Endothelial cell of umbilical vein (primary cell): Measurements from ENCODE around the gene AGBL5. TPM values are rescaled to one million over a fixed set of nuclear protein-coding genes. Genes with fewer than 3 reads are reported as not detected.

ENCODE experiments used
- BruUV-seq: library from RNA; stranded (reverse); fragments of 400-500 nt; replicated peaks from 2 replicates; lab custom pipeline; 2021; lab: Mats Ljungman, UMichigan
- CTCF ChIA-PET: fragments of 300-600, 350-600 bp; sonication (Branson Sonifier 250); formaldehyde crosslinking; loops from one replicate; lab custom pipeline; 2021; ENCODE audit warnings: antibody characterized with exemption, inconsistent platforms; lab: Charles Lee
- POLR2A ChIA-PET: fragments of 300-600, 350-600 bp; sonication (Branson Sonifier 250); formaldehyde crosslinking; loops from one replicate; lab custom pipeline; 2021; ENCODE audit warnings: antibody characterized with exemption, inconsistent platforms; lab: Charles Lee
- DNase-seq: peaks from one replicate; pipeline ENCODE4 v3.0.0-alpha.2; 2011; ENCODE audit warnings: low read depth, low spot score
- FAIRE-seq: peaks from 2 replicates; lab custom pipeline; 2011; peaks lifted over from hg19 to GRCh38; lab: Jason Lieb, UNC
- H2AFZ ChIP-seq: 2 replicates; pipeline ENCODE4 v1.6.0; 2012; ENCODE audit warnings: low read depth, low read length, control low read depth, inconsistent platforms
- H3K27ac ChIP-seq: 2 replicates; pipeline ENCODE4 v1.5.1; 2011; ENCODE audit warnings: low read depth, mild to moderate bottlenecking, control low read depth, low read length, moderate library complexity; ENCODE audit not compliant: insufficient read depth
- H3K27me3 ChIP-seq, 2 experiments: 2 replicates each; pipeline versions ENCODE4 v1.6.0 to v1.6.1; 2011; ENCODE audit warnings: low read length in 2 of 2, mixed read lengths in 1 of 2; ENCODE audit not compliant: control insufficient read depth in 2 of 2, insufficient read depth in 2 of 2
- H3K36me3 ChIP-seq, 2 experiments: 2 replicates in 1 of 2; 3 replicates in 1 of 2; pipeline ENCODE4 v1.5.1; 2011; ENCODE audit warnings: low read length in 2 of 2, mild to moderate bottlenecking in 1 of 2, moderate library complexity in 1 of 2; ENCODE audit not compliant: control insufficient read depth in 2 of 2, insufficient read depth in 2 of 2; ENCODE audit errors: extremely low read depth in 1 of 2
- H3K4me1 ChIP-seq: 3 replicates; pipeline ENCODE4 v1.5.1; 2011; ENCODE audit warnings: mild to moderate bottlenecking, low read length; ENCODE audit not compliant: control insufficient read depth, insufficient read depth; ENCODE audit errors: extremely low read depth
- H3K4me2 ChIP-seq: 2 replicates; pipeline ENCODE4 v1.6.1; 2011; ENCODE audit warnings: low read length, control low read depth, mixed read lengths; ENCODE audit not compliant: insufficient read depth
- H3K4me3 ChIP-seq, 3 experiments: fragments of 200-600 bp in 1 of 3; sonication (generic), shearing (Covaris generic) in 1 of 3; replicated peaks in 1 of 3; 2 replicates each; pipeline ENCODE4 v1.5.1; 2011 to 2016; ENCODE audit warnings: control low read depth in 3 of 3, low read length in 3 of 3, mild to moderate bottlenecking in 2 of 3, inconsistent platforms in 1 of 3, low read depth in 1 of 3, moderate library complexity in 1 of 3; ENCODE audit not compliant: insufficient read depth in 1 of 3
- H3K79me2 ChIP-seq: 2 replicates; pipeline ENCODE4 v1.6.0; 2012; ENCODE audit warnings: low read length, inconsistent platforms; ENCODE audit not compliant: control insufficient read depth, insufficient read depth
- H3K9ac ChIP-seq: replicated peaks from 2 replicates; pipeline ENCODE3; 2011; ENCODE audit warnings: low read length, control low read depth; ENCODE audit not compliant: insufficient read depth; ENCODE audit errors: extremely low read depth
- H3K9me1 ChIP-seq: replicated peaks from 3 replicates; pipeline ENCODE4 v1.6.0; 2011; ENCODE audit warnings: mild to moderate bottlenecking, low read length; ENCODE audit not compliant: control insufficient read depth, insufficient read depth; ENCODE audit errors: extremely low read depth
- H3K9me3 ChIP-seq: replicated peaks from 2 replicates; pipeline ENCODE4 v1.5.1; 2012; ENCODE audit warnings: low read length, inconsistent platforms; ENCODE audit not compliant: control insufficient read depth, insufficient read depth
- H4K20me1 ChIP-seq: replicated peaks from 2 replicates; pipeline ENCODE3; 2011; ENCODE audit warnings: mild to moderate bottlenecking, low read length; ENCODE audit not compliant: control insufficient read depth, insufficient read depth; ENCODE audit errors: extremely low read depth
- EZH2 ChIP-seq: IDR thresholded peaks from 2 replicates; pipeline ENCODE4 v1.6.1; 2012; ENCODE audit warnings: borderline replicate concordance, low read depth, mild to moderate bottlenecking, moderate library complexity, low read length, inconsistent platforms; ENCODE audit not compliant: severe bottlenecking
- FOS ChIP-seq: IDR thresholded peaks from 2 replicates; pipeline ENCODE4 v1.6.1; 2011; ENCODE audit warnings: mild to moderate bottlenecking, low read length, moderate library complexity, borderline replicate concordance; ENCODE audit not compliant: insufficient read depth
- GATA2 ChIP-seq: IDR thresholded peaks from 2 replicates; pipeline ENCODE4 v1.7.0; 2011; ENCODE audit warnings: low read depth, mild to moderate bottlenecking, moderate library complexity, mixed read lengths, low read length; ENCODE audit not compliant: insufficient read length, insufficient read depth
- JUN ChIP-seq: IDR thresholded peaks from 2 replicates; pipeline ENCODE4 v1.6.1; 2011; ENCODE audit warnings: borderline replicate concordance, low read depth; ENCODE audit not compliant: insufficient read length, insufficient read depth
- MYC ChIP-seq: IDR thresholded peaks from one replicate; pipeline ENCODE4 v1.6.1; 2011; ENCODE audit warnings: mild to moderate bottlenecking, low read depth, low read length
- POLR2A ChIP-seq: IDR thresholded peaks from 2 replicates; pipeline ENCODE4 v1.6.1; 2012; ENCODE audit warnings: low read depth, mild to moderate bottlenecking, control low read depth, low read length
- POLR2AphosphoS5 ChIP-seq: IDR thresholded peaks from 2 replicates; pipeline ENCODE4 v1.6.1; 2012; ENCODE audit warnings: low read depth, mild to moderate bottlenecking, control low read depth, low read length, moderate library complexity; ENCODE audit not compliant: insufficient read depth
- dilution Hi-C: fragments of 300-500 bp; cut with MboI; formaldehyde crosslinking; loops from one replicate; pipeline ENCODE4 v1.15.0; 2019; ENCODE audit warnings: low sequenced_read_pairs; ENCODE audit not compliant: extremely low pct_ligation_motif_present
- intact Hi-C: fragments of 100-400 bp; cut with micrococcal nuclease; formaldehyde crosslinking; loops from one replicate; pipeline ENCODE4 v1.10.0; 2022
- polyA plus RNA-seq, 4 experiments: library from polyadenylated mRNA; depleted of rRNA in 3 of 4; stranded (reverse) in 3 of 4; unstranded in 1 of 4; fragments of >200 nt; gene quantifications; 2 replicates each; pipeline versions ENCODE4 v1.2.1 to v1.2.3, GENCODE V29; 2011 to 2012; ENCODE audit warnings: missing spikeins in 1 of 4
- total RNA-seq: library from RNA; stranded (reverse); gene quantifications from 2 replicates; pipeline ENCODE4 v1.2.3, GENCODE V29; 2021
- TF ChIP-seq, protein P1 (sequence below): IDR thresholded peaks from 2 replicates; pipeline ENCODE4 v1.6.1; 2011; ENCODE audit not compliant: insufficient read depth, insufficient read length
- TF ChIP-seq, protein P2 (sequence below), 2 donors: IDR thresholded peaks; 1 replicate in 1 of 2; 2 replicates in 1 of 2; pipeline ENCODE4 v1.5.1; 2011; ENCODE audit warnings: low read length in 2 of 2, mild to moderate bottlenecking in 2 of 2, moderate library complexity in 2 of 2, control low read depth in 1 of 2, inconsistent platforms in 1 of 2, low read depth in 1 of 2; ENCODE audit not compliant: insufficient read depth in 1 of 2; ENCODE audit errors: extremely low read depth in 1 of 2

Gene AGBL5
- total and polyA plus RNA-seq, 2 donors (not counting 3 experiments of a cell fraction or from before 2014, with no cell fraction given), result 28.2 to 41.9 TPM

DNA sequence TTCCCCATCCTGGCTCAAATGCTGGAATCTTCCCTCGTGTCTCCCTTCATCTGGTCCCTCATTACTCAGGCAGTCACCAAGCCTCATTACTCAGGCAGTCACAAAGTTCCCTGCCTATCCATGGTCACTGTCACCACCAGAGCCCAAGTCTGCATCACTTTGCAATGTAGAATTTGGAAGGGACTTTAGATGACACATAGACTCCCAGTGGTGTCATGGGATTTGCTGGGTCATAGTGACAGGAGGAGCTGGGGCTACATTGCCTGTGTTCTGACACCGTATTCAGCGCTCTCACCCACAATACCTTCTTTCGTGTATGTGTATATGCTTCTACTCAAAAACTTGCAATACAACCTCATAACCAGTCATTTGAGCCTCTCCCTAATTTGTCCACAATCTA, 24.9 kb downstream of the AGBL5 start:
- Histone ChIP-seq H4K20me1 (no peaks in the 10 kb centered on the region), H3K27ac (no peak overlapping the region), H3K9me3 (no peaks in the 10 kb centered on the region), H3K4me3 (no peak overlapping the region), H3K4me1 (peaks cover 7% of the 10 kb centered on the region), H3K79me2 (peaks cover under 1% of the 10 kb centered on the region), H2AFZ (no peak overlapping the region), H3K9me1 (no peaks in the 10 kb centered on the region), H3K36me3 (no peaks in the 10 kb centered on the region), H3K4me2 (no peak overlapping the region), H3K27me3 (no peaks in the 10 kb centered on the region), H3K9ac (no peak overlapping the region)
- FAIRE-seq (no peak), DNase-seq (no peak)
- intact Hi-C loops (no loop called here), dilution Hi-C loops (no loop called here)
- ChIA-PET POLR2A (no interaction called here), CTCF (interaction anchor here (0.8 to 1.0 kb wide), 2 partner anchors 9 to 115 kb away, joined by 3 to 4 read pairs; no protein-coding TSS in a partner anchor)
- no TSS peak for BruUV-seq
- no peak for TF ChIP-seq GATA2
- no peak for TF ChIP-seq FOS
- TF ChIP-seq, protein P1, sequence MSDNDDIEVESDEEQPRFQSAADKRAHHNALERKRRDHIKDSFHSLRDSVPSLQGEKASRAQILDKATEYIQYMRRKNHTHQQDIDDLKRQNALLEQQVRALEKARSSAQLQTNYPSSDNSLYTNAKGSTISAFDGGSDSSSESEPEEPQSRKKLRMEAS, result no peak
- TF ChIP-seq JUN, result no peak
- TF ChIP-seq POLR2A, result no peak
- TF ChIP-seq, protein P2, sequence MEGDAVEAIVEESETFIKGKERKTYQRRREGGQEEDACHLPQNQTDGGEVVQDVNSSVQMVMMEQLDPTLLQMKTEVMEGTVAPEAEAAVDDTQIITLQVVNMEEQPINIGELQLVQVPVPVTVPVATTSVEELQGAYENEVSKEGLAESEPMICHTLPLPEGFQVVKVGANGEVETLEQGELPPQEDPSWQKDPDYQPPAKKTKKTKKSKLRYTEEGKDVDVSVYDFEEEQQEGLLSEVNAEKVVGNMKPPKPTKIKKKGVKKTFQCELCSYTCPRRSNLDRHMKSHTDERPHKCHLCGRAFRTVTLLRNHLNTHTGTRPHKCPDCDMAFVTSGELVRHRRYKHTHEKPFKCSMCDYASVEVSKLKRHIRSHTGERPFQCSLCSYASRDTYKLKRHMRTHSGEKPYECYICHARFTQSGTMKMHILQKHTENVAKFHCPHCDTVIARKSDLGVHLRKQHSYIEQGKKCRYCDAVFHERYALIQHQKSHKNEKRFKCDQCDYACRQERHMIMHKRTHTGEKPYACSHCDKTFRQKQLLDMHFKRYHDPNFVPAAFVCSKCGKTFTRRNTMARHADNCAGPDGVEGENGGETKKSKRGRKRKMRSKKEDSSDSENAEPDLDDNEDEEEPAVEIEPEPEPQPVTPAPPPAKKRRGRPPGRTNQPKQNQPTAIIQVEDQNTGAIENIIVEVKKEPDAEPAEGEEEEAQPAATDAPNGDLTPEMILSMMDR (IDR thresholded peaks at IDR 0.05; ENCODE audit: extremely low read depth in 1 of 2, insufficient read depth in 1 of 2, low read depth in 1 of 2, low read length in 2 of 2), result no peak
- no peak for TF ChIP-seq MYC
- TF ChIP-seq POLR2AphosphoS5, result no peak
- TF ChIP-seq EZH2, result no peak
